GM12801 (cell line): ENCODE results near the gene MYO15A.

Experiments used
- CTCF ChIP-seq: IDR thresholded peaks from one replicate; pipeline ENCODE4 v1.5.1; 2011; ENCODE audit warnings: control low read depth; ENCODE audit not compliant: insufficient read length; ENCODE audit errors: extremely low read depth

MYO15A gene

GRCh38 chr17:18213666-18214270 lies 105.2 kb downstream of the MYO15A start:
- TF ChIP-seq CTCF, result no peak

- TF ChIP-seq CTCF, result peak; percentile 63
Measured at GRCh38 chr17:18217412-18218015, 109.0 kb downstream of the MYO15A start.

GRCh38 chr17:18218756-18219415 lies 110.3 kb downstream of the MYO15A start:
- TF ChIP-seq CTCF, result no peak

GRCh38 chr17:18224053-18224386 lies 115.5 kb downstream of the MYO15A start:
- no peak for TF ChIP-seq CTCF

GRCh38 chr17:18224387-18225120 lies 116.0 kb downstream of the MYO15A start:
- TF ChIP-seq CTCF, result no peak

GRCh38 chr17:18225121-18225641 lies 116.6 kb downstream of the MYO15A start, which contains the start of gene LLGL1:
TSS of gene LLGL1 (plus strand) at chr17:18225635. CDS start at chr17:18225683, 48 bp downstream.
- TF ChIP-seq CTCF, result no peak
